NCI-H187 (cell line): Measurements from ENCODE around the gene RNF20.
"Not testable (repeated sequence)": the region's sequence is repeated elsewhere in the genome, so short reads cannot be mapped to it uniquely, and the experiment has no call there.

Experiments used
- DNase-seq, 2 experiments: peaks; one replicate each; lab custom pipeline; 2025; lab: John Stamatoyannopoulos, UW

The RNF20 gene

GRCh38 chr9:101530076-101530711 lies 3.5 kb upstream of the RNF20 start:
- DNase-seq, result peak in 1 of 2 experiments; percentile 2

- no peak for DNase-seq
These were observed 2.7 kb downstream of the RNF20 start for GRCh38 chr9:101536351-101536750.

- DNase-seq, result no peak
These were observed 3.3 kb downstream of the RNF20 start for GRCh38 chr9:101536938-101537337.

GRCh38 chr9:101540069-101540468 lies 6.4 kb downstream of the RNF20 start:
- no peak for DNase-seq

- DNase-seq, result no peak
These were observed 9.6 kb downstream of the RNF20 start for GRCh38 chr9:101543098-101543735.

GRCh38 chr9:101549472-101550098 lies 15.9 kb downstream of the RNF20 start:
- not testable (repeated sequence) for DNase-seq

- no peak for DNase-seq
These were observed 28.1 kb downstream of the RNF20 start for GRCh38 chr9:101561740-101562139.

- DNase-seq, result no peak
These were observed 29.3 kb downstream of the RNF20 start for GRCh38 chr9:101562966-101563365.

GRCh38 chr9:101564252-101564651 lies 30.6 kb downstream of the RNF20 start:
- no peak for DNase-seq

- no peak for DNase-seq
These were observed 33.5 kb downstream of the RNF20 start for GRCh38 chr9:101566904-101567724.

GRCh38 chr9:101567725-101568350 lies 34.2 kb downstream of the RNF20 start:
- no peak for DNase-seq

- no peak for DNase-seq
These were observed 36.3 kb downstream of the RNF20 start for GRCh38 chr9:101569741-101570501.

GRCh38 chr9:101571114-101571513 lies 37.5 kb downstream of the RNF20 start:
- DNase-seq, result no peak

- DNase-seq, result no peak
These were observed 38.7 kb downstream of the RNF20 start for GRCh38 chr9:101572316-101572715.

GRCh38 chr9:101574731-101575333 lies 41.2 kb downstream of the RNF20 start:
- DNase-seq, result no peak

- no peak for DNase-seq
These were observed 44.7 kb downstream of the RNF20 start for GRCh38 chr9:101578378-101578777.

GRCh38 chr9:101579711-101580545 lies 46.3 kb downstream of the RNF20 start:
- DNase-seq, result no peak

GRCh38 chr9:101582553-101582952 lies 48.9 kb downstream of the RNF20 start:
- DNase-seq, result no peak

GRCh38 chr9:101585740-101586139 lies 52.1 kb downstream of the RNF20 start:
- DNase-seq, result no peak

- no peak for DNase-seq
These were observed 53.0 kb downstream of the RNF20 start for GRCh38 chr9:101586651-101587050.
